Neural progenitor cell (in vitro differentiated cells): ENCODE measurements around the gene PSPN. TPM values are rescaled to one million over a fixed set of nuclear protein-coding genes. Genes with fewer than 3 reads are reported as not detected.

Source experiments
- DNase-seq: peaks from one replicate; pipeline ENCODE4 v3.0.0-alpha.2; 2016; ENCODE audit warnings: low spot score
- H2AFZ ChIP-seq: fragments of 200-600 bp; sonication (generic); replicated peaks from 2 replicates; pipeline ENCODE4 v1.6.1; 2016; ENCODE audit warnings: antibody characterized with exemption
- H3F3A ChIP-seq: fragments of 200-600 bp; sonication (generic); 2 replicates; pipeline ENCODE4 v1.6.1; 2016; ENCODE audit warnings: antibody characterized with exemption, low read depth
- H3K27ac ChIP-seq: fragments of 200-600 bp; sonication (generic); 2 replicates; pipeline ENCODE4 v1.5.1; 2016; ENCODE audit warnings: mild to moderate bottlenecking
- H3K27me3 ChIP-seq: fragments of 200-600 bp; sonication (generic); 2 replicates; pipeline ENCODE4 v1.6.1; 2016; ENCODE audit warnings: mild to moderate bottlenecking, moderate library complexity
- H3K36me3 ChIP-seq: fragments of 200-600 bp; sonication (generic); 2 replicates; pipeline ENCODE4 v1.5.1; 2016
- H3K4me1 ChIP-seq: fragments of 200-600 bp; sonication (generic); 2 replicates; pipeline ENCODE4 v1.6.1; 2016; ENCODE audit warnings: mixed run types
- H3K4me2 ChIP-seq: fragments of 200-600 bp; sonication (generic); 2 replicates; pipeline ENCODE4 v1.6.1; 2016
- H3K4me3 ChIP-seq: fragments of 200-600 bp; sonication (generic); 2 replicates; pipeline ENCODE4 v1.5.1; 2016
- H3K79me2 ChIP-seq: fragments of 200-600 bp; sonication (generic); 2 replicates; pipeline ENCODE4 v1.6.1; 2016; ENCODE audit warnings: low read depth
- H3K9ac ChIP-seq: fragments of 200-600 bp; sonication (generic); 2 replicates; pipeline ENCODE4 v1.6.1; 2016
- H3K9me3 ChIP-seq: fragments of 200-600 bp; sonication (generic); 2 replicates; pipeline ENCODE4 v1.5.1; 2016; ENCODE audit warnings: low read depth
- H4K20me1 ChIP-seq: fragments of 200-600 bp; sonication (generic); 2 replicates; pipeline ENCODE4 v1.6.1; 2016; ENCODE audit warnings: low read depth
- H3K27ac Mint-ChIP-seq: 3 replicates; pipeline ENCODE4 v1.8.0; 2021; ENCODE audit warnings: mixed read lengths
- H3K27me3 Mint-ChIP-seq: 2 replicates; pipeline ENCODE4 v1.8.0; 2022; ENCODE audit warnings: low read depth, mild to moderate bottlenecking, inconsistent platforms, moderate library complexity, mixed read lengths; ENCODE audit not compliant: insufficient read depth
- H3K36me3 Mint-ChIP-seq: 3 replicates; pipeline ENCODE4 v1.8.0; 2021; ENCODE audit warnings: mixed read lengths
- H3K4me1 Mint-ChIP-seq: 3 replicates; pipeline ENCODE4 v1.8.0; 2021; ENCODE audit warnings: mixed read lengths
- H3K4me3 Mint-ChIP-seq: 3 replicates; pipeline ENCODE4 v1.8.0; 2021; ENCODE audit warnings: mild to moderate bottlenecking, moderate library complexity, mixed read lengths
- H3K9me3 Mint-ChIP-seq: 3 replicates; pipeline ENCODE4 v1.8.0; 2020; ENCODE audit warnings: mixed read lengths
- EZH2 ChIP-seq: fragments of 200-600 bp; sonication (generic); IDR thresholded peaks from 2 replicates; pipeline ENCODE4 v1.6.1; 2017; ENCODE audit warnings: antibody characterized with exemption, mild to moderate bottlenecking, moderate library complexity
- EZH2phosphoT487 ChIP-seq: fragments of 200-600 bp; sonication (generic); IDR thresholded peaks from 2 replicates; pipeline ENCODE4 v1.6.1; 2017; ENCODE audit warnings: antibody characterized with exemption
- total RNA-seq: library from RNA; depleted of rRNA; stranded (reverse); fragments of >200 nt; gene quantifications from 2 replicates; pipeline ENCODE4 v1.2.3, GENCODE V29; 2015; ENCODE audit warnings: low replicate concordance
- TF ChIP-seq, protein P1 (sequence below): fragments of 200-600 bp; sonication (generic); IDR thresholded peaks from 2 replicates; pipeline ENCODE4 v1.5.1; 2017; ENCODE audit warnings: antibody characterized with exemption, mild to moderate bottlenecking

PSPN gene
- total RNA-seq, 1 donor from 2014 or later, result 0.92 TPM

DNA sequence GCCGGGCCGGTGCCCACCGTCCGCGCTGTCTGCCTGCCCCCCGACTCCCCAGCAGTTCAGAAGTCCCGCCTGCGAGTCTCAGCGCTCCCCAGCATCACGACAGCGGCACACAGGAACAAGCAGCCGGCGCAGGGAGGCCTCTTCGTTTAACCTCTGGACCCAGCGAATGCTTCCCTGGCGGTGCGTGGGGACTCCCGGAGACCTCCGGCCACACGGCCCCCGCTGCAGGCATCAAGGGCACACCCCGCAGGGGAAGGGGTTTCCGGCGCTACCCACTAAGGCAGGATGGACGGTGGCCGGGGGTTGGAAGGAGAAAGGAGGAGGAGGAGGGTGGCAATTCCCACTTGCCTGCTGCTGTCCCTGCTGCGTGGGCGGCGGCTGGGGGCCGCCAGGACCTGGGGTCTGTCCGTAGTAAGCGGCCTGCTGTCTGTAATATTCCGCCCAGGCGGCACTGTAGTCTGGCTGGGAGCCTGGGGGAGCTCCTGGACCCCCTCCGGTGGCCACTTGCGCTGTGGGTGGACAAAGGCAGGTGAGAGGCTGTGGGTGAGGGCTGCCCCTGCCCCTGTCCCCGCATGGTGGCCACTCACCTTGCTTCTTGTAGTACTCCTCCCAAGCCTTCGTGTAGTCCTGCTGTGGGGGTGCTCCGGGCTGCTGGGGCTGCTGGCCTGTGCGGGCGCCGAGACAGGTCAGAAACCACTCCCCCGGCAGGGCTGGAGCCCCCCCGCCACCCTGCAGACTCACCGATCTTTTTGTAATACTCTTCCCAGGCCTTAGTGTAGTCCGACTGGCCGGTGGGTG, 39.3 kb upstream of the PSPN start:
- Mint-ChIP-seq H3K27ac (no peak overlapping the region), H3K9me3 (no peaks in the 10 kb centered on the region), H3K36me3 (peaks cover 13% of the 10 kb centered on the region), H3K27me3 (peaks cover 18% of the 10 kb centered on the region), H3K4me3 (no peak overlapping the region), H3K4me1 (no peaks in the 10 kb centered on the region)
- peaks cover 45% of the 10 kb centered on the region for H3F3A ChIP-seq
- peaks cover 31% of the 10 kb centered on the region for H3K79me2 ChIP-seq
- H3K9ac ChIP-seq, result no peak overlapping the region
- no peaks in the 10 kb centered on the region for H3K36me3 ChIP-seq
- TF ChIP-seq, protein P1, sequence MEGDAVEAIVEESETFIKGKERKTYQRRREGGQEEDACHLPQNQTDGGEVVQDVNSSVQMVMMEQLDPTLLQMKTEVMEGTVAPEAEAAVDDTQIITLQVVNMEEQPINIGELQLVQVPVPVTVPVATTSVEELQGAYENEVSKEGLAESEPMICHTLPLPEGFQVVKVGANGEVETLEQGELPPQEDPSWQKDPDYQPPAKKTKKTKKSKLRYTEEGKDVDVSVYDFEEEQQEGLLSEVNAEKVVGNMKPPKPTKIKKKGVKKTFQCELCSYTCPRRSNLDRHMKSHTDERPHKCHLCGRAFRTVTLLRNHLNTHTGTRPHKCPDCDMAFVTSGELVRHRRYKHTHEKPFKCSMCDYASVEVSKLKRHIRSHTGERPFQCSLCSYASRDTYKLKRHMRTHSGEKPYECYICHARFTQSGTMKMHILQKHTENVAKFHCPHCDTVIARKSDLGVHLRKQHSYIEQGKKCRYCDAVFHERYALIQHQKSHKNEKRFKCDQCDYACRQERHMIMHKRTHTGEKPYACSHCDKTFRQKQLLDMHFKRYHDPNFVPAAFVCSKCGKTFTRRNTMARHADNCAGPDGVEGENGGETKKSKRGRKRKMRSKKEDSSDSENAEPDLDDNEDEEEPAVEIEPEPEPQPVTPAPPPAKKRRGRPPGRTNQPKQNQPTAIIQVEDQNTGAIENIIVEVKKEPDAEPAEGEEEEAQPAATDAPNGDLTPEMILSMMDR, result no peak
- DNase-seq, result no peak
- no peaks in the 10 kb centered on the region for H3K4me1 ChIP-seq
- no peaks in the 10 kb centered on the region for H3K9me3 ChIP-seq
- H3K27ac ChIP-seq, result no peak overlapping the region
- H3K4me3 ChIP-seq, result no peak overlapping the region
- no peak overlapping the region for H3K4me2 ChIP-seq
- H2AFZ ChIP-seq, result no peak overlapping the region
- peaks cover 81% of the 10 kb centered on the region for H4K20me1 ChIP-seq
- no peaks in the 10 kb centered on the region for H3K27me3 ChIP-seq

DNA sequence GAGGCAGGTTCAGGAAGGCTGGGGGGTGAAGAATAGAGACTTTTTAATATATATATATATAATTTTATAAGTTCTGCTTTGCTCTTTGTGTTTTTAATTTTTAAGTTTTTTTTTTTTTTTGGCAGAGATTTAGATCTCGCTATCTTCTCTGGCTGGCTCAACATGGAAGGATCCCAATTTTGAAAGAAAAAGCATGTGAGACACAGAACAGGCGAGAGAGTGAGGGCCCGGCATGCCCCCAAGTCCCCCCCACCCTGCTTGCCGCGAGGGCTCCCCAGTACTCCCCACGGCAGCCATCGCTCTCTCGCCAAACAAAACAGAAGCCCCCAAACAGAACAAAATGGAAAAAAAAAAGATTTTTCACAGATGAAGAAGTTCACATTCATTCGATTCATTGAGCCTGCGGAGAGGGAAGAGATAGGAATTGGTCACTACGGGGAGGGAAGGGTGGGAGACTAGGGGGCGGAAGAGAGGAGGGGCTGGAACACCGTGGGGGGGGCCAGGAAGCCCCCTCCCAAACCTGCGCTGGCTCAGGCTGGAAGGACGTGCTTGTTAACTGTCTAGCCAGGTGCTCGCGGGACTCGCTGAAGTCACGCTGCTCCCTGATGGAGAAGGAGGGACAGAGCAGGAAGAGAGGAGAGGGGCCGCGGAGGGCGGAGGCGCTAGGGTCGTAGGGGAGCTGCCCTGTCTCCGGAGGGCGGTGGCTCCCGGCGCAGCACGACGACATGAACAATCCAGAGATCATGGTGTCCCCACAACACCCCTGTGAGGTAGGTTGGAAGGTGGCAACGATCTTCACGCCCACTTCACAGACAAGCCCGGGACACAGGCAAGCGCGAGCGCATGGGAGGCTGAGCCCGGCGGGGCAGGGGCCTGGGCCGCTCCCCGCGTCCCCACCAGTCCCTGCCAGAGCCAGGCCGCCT, 38.2 kb upstream of the PSPN start:
- Mint-ChIP-seq H3K4me3 (no peak overlapping the region), H3K27ac (no peak overlapping the region), H3K4me1 (no peaks in the 10 kb centered on the region), H3K9me3 (no peaks in the 10 kb centered on the region), H3K36me3 (peaks cover 10% of the 10 kb centered on the region), H3K27me3 (peaks cover 18% of the 10 kb centered on the region)
- Histone ChIP-seq H2AFZ (no peak overlapping the region), H3K4me2 (no peak overlapping the region), H4K20me1 (peaks cover 71% of the 10 kb centered on the region), H3K27ac (no peak overlapping the region), H3F3A (peaks cover 45% of the 10 kb centered on the region), H3K9ac (no peak overlapping the region), H3K4me3 (no peak overlapping the region), H3K27me3 (no peaks in the 10 kb centered on the region), H3K79me2 (peaks cover 21% of the 10 kb centered on the region), H3K4me1 (no peaks in the 10 kb centered on the region), H3K9me3 (no peaks in the 10 kb centered on the region), H3K36me3 (no peaks in the 10 kb centered on the region)
- TF ChIP-seq EZH2 (no peak), EZH2phosphoT487 (no peak)
- TF ChIP-seq, protein P1, result no peak
- DNase-seq, result peak; percentile 38

- no peak overlapping the region for H3K9ac ChIP-seq
- no peak for DNase-seq
- H3K27me3 ChIP-seq, result no peaks in the 10 kb centered on the region
- H3K9me3 ChIP-seq, result no peaks in the 10 kb centered on the region
- H3K4me1 Mint-ChIP-seq, result no peaks in the 10 kb centered on the region
- H3K4me2 ChIP-seq, result no peak overlapping the region
- H4K20me1 ChIP-seq, result peaks cover 64% of the 10 kb centered on the region
- no peak overlapping the region for H3K4me3 Mint-ChIP-seq
- TF ChIP-seq EZH2phosphoT487, result no peak
- H2AFZ ChIP-seq, result no peak overlapping the region
- H3K36me3 Mint-ChIP-seq, result peaks cover 9% of the 10 kb centered on the region
- H3F3A ChIP-seq, result peaks cover 45% of the 10 kb centered on the region
- peak overlapping the region; percentile 74 for H3K27ac ChIP-seq
- H3K9me3 Mint-ChIP-seq, result no peaks in the 10 kb centered on the region
- H3K36me3 ChIP-seq, result no peaks in the 10 kb centered on the region
- H3K27ac Mint-ChIP-seq, result no peak overlapping the region
- H3K79me2 ChIP-seq, result peaks cover 14% of the 10 kb centered on the region
- H3K27me3 Mint-ChIP-seq, result peaks cover 17% of the 10 kb centered on the region
- H3K4me1 ChIP-seq, result no peaks in the 10 kb centered on the region
- no peak overlapping the region for H3K4me3 ChIP-seq
Measured at GRCh38 chr19:6413291-6413690, 37.6 kb upstream of the PSPN start.
